CD14-positive monocyte (primary cell): ENCODE data around the gene OXCT1. TPM values are rescaled to one million over a fixed set of nuclear protein-coding genes. Genes with fewer than 3 reads are reported as not detected.

ENCODE experiments used
- DNase-seq, 3 donors: peaks; one replicate each; pipeline ENCODE4 v3.0.0-alpha.2; 2011 to 2022
- H2AFZ ChIP-seq: 2 replicates; pipeline ENCODE4 v1.6.0; 2012; ENCODE audit warnings: mild to moderate bottlenecking, low read depth, low read length, inconsistent platforms; ENCODE audit not compliant: insufficient read depth, poor library complexity, severe bottlenecking
- H3K27ac ChIP-seq, 2 donors: 1 replicate in 1 of 2; 2 replicates in 1 of 2; pipeline ENCODE4 v1.5.1; 2012 to 2013; ENCODE audit warnings: low read length in 2 of 2, control low read depth in 1 of 2, inconsistent platforms in 1 of 2, low read depth in 1 of 2, mild to moderate bottlenecking in 1 of 2
- H3K27me3 ChIP-seq, 2 donors: one replicate each; pipeline versions ENCODE4 v1.6.0 to v1.6.1; 2011 to 2013; ENCODE audit warnings: low read length in 2 of 2; ENCODE audit not compliant: control insufficient read depth in 2 of 2, insufficient read depth in 2 of 2
- H3K36me3 ChIP-seq, 2 donors: replicated peaks in 1 of 2; 1 replicate in 1 of 2; 2 replicates in 1 of 2; pipeline versions ENCODE4 v1.5.1 to v1.6.1; 2012 to 2013; ENCODE audit warnings: low read length in 2 of 2, control low read depth in 1 of 2, inconsistent platforms in 1 of 2, mild to moderate bottlenecking in 1 of 2; ENCODE audit not compliant: insufficient read depth in 2 of 2, control insufficient read depth in 1 of 2
- H3K4me1 ChIP-seq, 2 donors: 1 replicate in 1 of 2; 2 replicates in 1 of 2; pipeline versions ENCODE4 v1.5.1 to v1.6.1; 2012 to 2013; ENCODE audit warnings: low read length in 2 of 2, control low read depth in 1 of 2, inconsistent platforms in 1 of 2, mild to moderate bottlenecking in 1 of 2, moderate library complexity in 1 of 2; ENCODE audit not compliant: insufficient read depth in 2 of 2, control insufficient read depth in 1 of 2
- H3K4me2 ChIP-seq: replicated peaks from 2 replicates; pipeline ENCODE3; 2012; ENCODE audit warnings: low read length, moderate library complexity, mild to moderate bottlenecking; ENCODE audit not compliant: poor library complexity, severe bottlenecking; ENCODE audit errors: extremely low read depth
- H3K4me3 ChIP-seq, 3 experiments: fragments of 200-600 bp in 1 of 3; sonication (generic) in 1 of 3; replicated peaks in 1 of 3; 1 replicate in 2 of 3; 2 replicates in 1 of 3; pipeline ENCODE4 v1.5.1; 2011 to 2013; ENCODE audit warnings: low read length in 3 of 3, mild to moderate bottlenecking in 3 of 3, control low read depth in 2 of 3, low read depth in 2 of 3, inconsistent platforms in 1 of 3, moderate library complexity in 1 of 3
- H3K79me2 ChIP-seq: 2 replicates; pipeline ENCODE4 v1.6.0; 2012; ENCODE audit warnings: mild to moderate bottlenecking, control low read depth, inconsistent platforms, low read length, moderate library complexity; ENCODE audit not compliant: insufficient read depth
- H3K9ac ChIP-seq: 2 replicates; pipeline ENCODE4 v1.6.0; 2017; ENCODE audit warnings: low read length, mild to moderate bottlenecking; ENCODE audit not compliant: insufficient read depth, poor library complexity, severe bottlenecking
- H3K9me3 ChIP-seq, 2 donors: replicated peaks in 1 of 2; 1 replicate in 1 of 2; 2 replicates in 1 of 2; pipeline versions ENCODE4 v1.5.1 to v1.6.1; 2012 to 2013; ENCODE audit warnings: low read length in 2 of 2, control low read depth in 1 of 2; ENCODE audit not compliant: control insufficient read depth in 1 of 2, insufficient read depth in 1 of 2
- H4K20me1 ChIP-seq: 2 replicates; pipeline ENCODE4 v1.6.0; 2012; ENCODE audit warnings: mild to moderate bottlenecking, low read length, control low read depth, moderate library complexity; ENCODE audit not compliant: insufficient read depth
- H3K27ac Mint-ChIP-seq, 7 donors: one replicate each; pipeline ENCODE4 v1.8.0; 2020; ENCODE audit warnings: mild to moderate bottlenecking in 7 of 7, mixed read lengths in 7 of 7, moderate library complexity in 6 of 7, inconsistent platforms in 2 of 7
- H3K27me3 Mint-ChIP-seq, 3 donors: one replicate each; pipeline ENCODE4 v1.8.0; 2021 to 2022; ENCODE audit warnings: low read depth in 3 of 3, mild to moderate bottlenecking in 3 of 3, mixed read lengths in 3 of 3, moderate library complexity in 3 of 3, inconsistent platforms in 1 of 3
- H3K36me3 Mint-ChIP-seq, 2 donors: one replicate each; pipeline ENCODE4 v1.8.0; 2020; ENCODE audit warnings: mixed read lengths in 2 of 2, inconsistent platforms in 1 of 2, mild to moderate bottlenecking in 1 of 2
- H3K4me1 Mint-ChIP-seq: one replicate; pipeline ENCODE4 v1.8.0; 2020; ENCODE audit warnings: mild to moderate bottlenecking, mixed read lengths
- H3K4me3 Mint-ChIP-seq, 2 donors: one replicate each; pipeline ENCODE4 v1.8.0; 2020; ENCODE audit warnings: mild to moderate bottlenecking in 2 of 2, mixed read lengths in 2 of 2, moderate library complexity in 1 of 2
- H3K9me3 Mint-ChIP-seq, 7 donors: one replicate each; pipeline ENCODE4 v1.8.0; 2020 to 2022; ENCODE audit warnings: mixed read lengths in 7 of 7, mild to moderate bottlenecking in 6 of 7, moderate library complexity in 6 of 7, inconsistent platforms in 2 of 7
- WGBS: methylation state at CpG from one replicate; pipeline ENCODE4 v1.1.5; 2013; ENCODE audit warnings: missing lambda C conversion rate; ENCODE audit not compliant: insufficient coverage; 5-methylcytosine and 5-hydroxymethylcytosine counted together
- intact Hi-C, 2 donors: fragments of 100-400 bp; cut with micrococcal nuclease; formaldehyde crosslinking; loops; one replicate each; pipeline versions ENCODE4 v1.15.0 to v1.15.1; 2023
- polyA plus RNA-seq, 3 donors: library from polyadenylated mRNA; depleted of rRNA in 1 of 3; unstranded in 2 of 3; stranded (reverse) in 1 of 3; fragments of 300-500 nt in 2 of 3; fragments of >200 nt in 1 of 3; fragmentation: Illumina TruSeq in 2 of 3; gene quantifications; 1 replicate in 2 of 3; 2 replicates in 1 of 3; pipeline ENCODE4 v1.2.3, GENCODE V29; 2012 to 2021
- TF ChIP-seq, protein P1 (sequence below): fragments of 200-600 bp; IDR thresholded peaks from one replicate; pipeline ENCODE4 v1.8.0; 2022; ENCODE audit warnings: antibody characterized with exemption, mild to moderate bottlenecking

The OXCT1 gene
- polyA plus RNA-seq, 3 donors: 1.3 to 3.4 (median 1.9) TPM

DNA sequence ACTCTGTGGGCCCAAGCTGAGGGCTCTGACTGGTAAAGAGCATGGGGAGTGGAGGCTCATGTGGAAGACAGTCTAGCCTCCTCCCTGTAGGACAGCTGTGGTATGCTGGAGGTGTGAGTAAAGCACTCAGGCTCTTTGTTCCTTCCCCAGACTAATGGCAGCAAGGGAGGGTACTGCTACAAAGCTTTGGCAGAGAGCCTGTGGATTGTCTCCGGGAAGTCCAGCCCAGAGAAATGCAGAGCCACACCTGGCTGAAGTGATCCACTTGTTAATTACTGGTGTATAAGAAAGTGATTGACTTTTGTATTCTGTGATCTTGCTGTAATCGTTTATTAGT is 161.7 kb downstream of the OXCT1 start:
- Mint-ChIP-seq H3K27me3 (peaks cover 0 to 5% (median 3%) of the 10 kb centered on the region in 3 donors), H3K4me1 (no peaks in the 10 kb centered on the region), H3K36me3 (no peaks in the 10 kb centered on the region), H3K4me3 (no peak overlapping the region), H3K27ac (no peak overlapping the region), H3K9me3 (peaks cover 2 to 15% (median 5%) of the 10 kb centered on the region in 7 donors)
- TF ChIP-seq, protein P1, sequence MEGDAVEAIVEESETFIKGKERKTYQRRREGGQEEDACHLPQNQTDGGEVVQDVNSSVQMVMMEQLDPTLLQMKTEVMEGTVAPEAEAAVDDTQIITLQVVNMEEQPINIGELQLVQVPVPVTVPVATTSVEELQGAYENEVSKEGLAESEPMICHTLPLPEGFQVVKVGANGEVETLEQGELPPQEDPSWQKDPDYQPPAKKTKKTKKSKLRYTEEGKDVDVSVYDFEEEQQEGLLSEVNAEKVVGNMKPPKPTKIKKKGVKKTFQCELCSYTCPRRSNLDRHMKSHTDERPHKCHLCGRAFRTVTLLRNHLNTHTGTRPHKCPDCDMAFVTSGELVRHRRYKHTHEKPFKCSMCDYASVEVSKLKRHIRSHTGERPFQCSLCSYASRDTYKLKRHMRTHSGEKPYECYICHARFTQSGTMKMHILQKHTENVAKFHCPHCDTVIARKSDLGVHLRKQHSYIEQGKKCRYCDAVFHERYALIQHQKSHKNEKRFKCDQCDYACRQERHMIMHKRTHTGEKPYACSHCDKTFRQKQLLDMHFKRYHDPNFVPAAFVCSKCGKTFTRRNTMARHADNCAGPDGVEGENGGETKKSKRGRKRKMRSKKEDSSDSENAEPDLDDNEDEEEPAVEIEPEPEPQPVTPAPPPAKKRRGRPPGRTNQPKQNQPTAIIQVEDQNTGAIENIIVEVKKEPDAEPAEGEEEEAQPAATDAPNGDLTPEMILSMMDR: no peak
- H3K9me3 ChIP-seq: peaks cover 0 to 4% of the 10 kb centered on the region in 2 donors
- no peaks in the 10 kb centered on the region for H3K36me3 ChIP-seq
- no peaks in the 10 kb centered on the region for H3K27me3 ChIP-seq
- H3K79me2 ChIP-seq: no peaks in the 10 kb centered on the region
- WGBS: 88% methylated on average over 2 of the region's 2 CpGs
- no peaks in the 10 kb centered on the region for H4K20me1 ChIP-seq
- H3K4me3 ChIP-seq: no peak overlapping the region
- intact Hi-C loops: no loop called here
- no peak overlapping the region for H3K9ac ChIP-seq
- no peak overlapping the region for H3K4me2 ChIP-seq
- H3K4me1 ChIP-seq: no peaks in the 10 kb centered on the region
- no peak for DNase-seq
- no peak overlapping the region for H2AFZ ChIP-seq
- no peak overlapping the region for H3K27ac ChIP-seq

DNA sequence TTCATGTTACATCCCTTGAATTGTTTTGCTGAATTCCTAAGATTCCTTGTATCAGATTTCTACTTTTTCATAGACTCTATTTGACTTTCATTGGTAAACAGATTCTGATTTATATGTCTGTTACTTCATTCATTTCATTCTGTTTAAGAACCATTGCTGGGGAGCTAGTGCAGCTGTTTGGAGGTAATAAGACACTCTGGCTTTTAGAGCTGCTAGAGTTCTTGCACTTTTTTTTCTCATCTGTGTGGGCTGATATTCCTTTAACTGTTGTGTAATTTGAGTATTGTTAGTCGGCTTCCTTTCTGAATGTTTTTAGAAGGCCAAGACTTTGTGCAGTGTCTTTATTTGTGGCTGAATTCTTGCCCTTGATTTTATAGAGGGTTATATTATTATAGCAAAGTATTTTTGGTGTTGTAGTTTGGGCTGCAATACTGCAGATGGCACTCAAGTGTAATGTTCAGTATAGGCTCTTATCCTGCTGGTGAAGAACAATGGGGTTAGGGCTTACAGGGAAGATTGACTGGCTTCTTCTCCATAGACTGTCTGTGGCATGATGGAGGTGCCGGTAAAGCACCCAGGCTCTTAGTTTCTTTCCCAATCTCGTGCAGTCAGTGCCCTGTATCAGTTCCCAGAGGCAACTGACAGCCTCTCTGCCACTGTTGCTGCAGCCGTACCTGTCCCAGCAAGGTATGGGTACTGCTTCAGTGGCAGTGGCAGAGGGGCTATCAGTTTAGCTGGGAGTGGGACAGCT is 162.2 kb downstream of the OXCT1 start:
- Mint-ChIP-seq H3K27me3 (peaks cover 0 to 4% (median 2%) of the 10 kb centered on the region in 3 donors), H3K9me3 (peaks cover 1 to 17% (median 2%) of the 10 kb centered on the region in 7 donors), H3K4me3 (no peak overlapping the region), H3K27ac (no peak overlapping the region), H3K36me3 (no peaks in the 10 kb centered on the region), H3K4me1 (no peaks in the 10 kb centered on the region)
- Histone ChIP-seq H4K20me1 (no peaks in the 10 kb centered on the region), H3K4me3 (no peak overlapping the region), H3K79me2 (no peaks in the 10 kb centered on the region), H3K27me3 (no peaks in the 10 kb centered on the region), H3K4me1 (no peaks in the 10 kb centered on the region), H3K27ac (no peak overlapping the region), H3K4me2 (no peak overlapping the region), H2AFZ (no peak overlapping the region), H3K9ac (no peak overlapping the region), H3K36me3 (no peaks in the 10 kb centered on the region), H3K9me3 (peaks cover 0 to 4% of the 10 kb centered on the region in 2 donors)
- intact Hi-C loops: no loop called here
- TF ChIP-seq, protein P1: no peak
- no peak for DNase-seq
- WGBS: 100% methylated on average over 1 of the region's 4 CpGs
